ENCODE measurements around the gene ETFA.

ETFA gene

DNA sequence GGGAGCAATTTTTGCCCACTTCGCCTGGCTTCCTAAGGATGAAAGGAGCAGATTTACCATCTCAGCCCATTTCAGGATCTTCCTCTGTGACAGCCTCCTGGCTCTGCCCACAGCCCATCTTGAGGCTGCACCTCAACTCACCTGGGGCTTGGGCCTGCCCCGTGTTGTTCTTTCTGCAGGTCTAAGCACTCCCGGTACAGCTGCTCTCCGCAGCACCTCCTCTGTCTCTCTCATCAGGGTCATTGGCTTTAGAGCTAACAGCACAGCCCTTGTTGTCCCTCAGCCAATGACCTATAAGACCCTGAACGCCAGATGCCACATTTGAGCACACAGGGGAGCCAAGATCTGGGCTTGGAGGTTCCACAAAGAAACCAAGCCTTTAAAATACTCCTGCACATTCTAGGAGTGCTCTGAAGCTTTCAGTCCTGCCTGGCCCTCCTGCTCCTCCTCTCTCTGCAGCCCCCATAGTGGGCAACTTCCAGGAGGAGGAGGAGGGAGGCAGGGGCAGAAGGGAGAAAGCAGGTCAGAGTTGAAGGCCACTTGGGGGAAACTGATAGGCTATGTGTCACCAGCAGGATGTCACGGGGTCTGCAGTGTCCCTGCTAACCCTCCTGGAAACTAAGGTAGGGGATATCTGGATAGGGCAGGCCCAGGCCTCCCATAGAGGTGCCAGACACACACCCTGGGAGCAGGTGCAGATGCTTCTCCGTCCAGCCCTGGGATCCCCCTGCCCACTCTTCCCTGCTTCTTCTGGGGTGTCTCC lies 115.6 kb downstream of the ETFA start:
- no peak for DNase-seq (ENCODE audit: low spot score)

DNA sequence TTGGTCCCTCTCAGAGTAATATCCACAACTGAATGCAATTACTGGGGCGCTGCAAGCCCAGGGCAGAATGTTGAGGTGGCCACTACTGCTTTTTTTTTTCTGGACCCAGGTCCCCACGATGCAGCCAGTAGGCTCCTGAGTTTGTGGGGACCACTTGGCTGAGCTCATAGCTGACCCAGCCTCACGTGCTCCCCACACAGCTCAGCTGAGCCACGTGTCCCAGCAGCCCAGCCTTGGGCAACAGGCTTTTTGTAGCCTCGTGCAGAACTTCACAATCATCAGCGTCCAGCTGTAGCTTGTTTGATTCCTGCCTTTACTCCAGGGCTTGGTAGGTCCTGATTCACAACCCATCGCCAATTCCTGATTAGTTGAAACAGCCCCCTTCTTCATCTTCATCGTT lies 117.3 kb downstream of the ETFA start:
- DNase-seq (ENCODE audit: low spot score), result no peak

DNA sequence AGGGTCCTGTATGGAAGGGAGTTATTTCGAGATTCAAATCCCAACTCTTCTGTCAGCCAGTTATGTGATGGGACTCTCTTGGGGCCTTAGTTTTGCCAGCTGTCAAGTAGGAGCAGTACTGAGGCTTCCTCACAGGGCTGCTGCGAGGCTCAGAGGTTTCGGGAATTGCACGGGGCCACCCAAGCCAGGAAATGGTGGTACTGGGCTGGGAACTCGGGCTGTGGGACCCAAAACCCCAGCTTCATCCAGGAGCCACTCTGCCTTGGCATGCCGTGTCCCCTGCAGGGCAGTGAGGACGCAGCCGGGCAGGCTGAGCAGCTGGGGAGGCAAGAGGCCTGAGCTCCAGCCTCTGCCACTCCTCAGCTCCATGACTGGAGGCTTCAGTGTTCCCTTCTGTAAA lies 118.6 kb downstream of the ETFA start:
- DNase-seq (ENCODE audit: low spot score), result no peak

DNA sequence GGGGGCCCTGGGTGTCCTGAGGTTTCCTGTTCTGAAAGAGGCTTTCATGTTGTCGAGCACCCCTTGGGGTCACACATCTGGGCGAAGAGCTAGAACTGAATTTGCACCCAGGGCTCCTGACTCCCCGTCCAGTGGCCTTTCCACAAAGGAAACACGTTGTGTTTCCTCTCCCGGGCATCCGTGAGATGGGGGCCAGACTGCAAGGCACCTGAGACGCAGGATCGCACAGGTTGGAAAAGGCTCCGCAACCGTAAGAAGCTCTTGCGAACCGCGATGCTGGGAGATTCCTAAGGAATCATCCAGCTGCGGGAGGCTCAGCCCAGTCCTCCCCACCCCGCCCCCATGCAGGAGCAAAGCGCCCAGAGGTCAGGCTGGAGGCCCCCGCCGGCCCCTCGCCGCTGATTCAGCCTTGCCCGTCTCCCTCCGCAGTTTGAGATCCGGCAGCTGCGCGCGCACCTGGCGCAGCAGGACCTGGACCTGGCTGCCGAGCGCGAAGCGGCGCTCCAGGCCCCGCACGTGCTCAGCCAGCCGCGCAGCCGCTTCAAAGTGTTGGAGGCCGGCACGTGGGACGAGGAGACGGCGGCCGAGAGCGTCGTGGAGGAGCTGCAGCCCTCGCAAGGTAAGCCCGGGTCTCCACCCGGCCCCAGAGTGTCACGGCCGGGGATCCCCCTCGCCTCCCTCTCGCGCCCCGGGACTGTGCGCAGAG lies 119.6 kb downstream of the ETFA start:
- no peak for DNase-seq (ENCODE audit: low spot score)

DNA sequence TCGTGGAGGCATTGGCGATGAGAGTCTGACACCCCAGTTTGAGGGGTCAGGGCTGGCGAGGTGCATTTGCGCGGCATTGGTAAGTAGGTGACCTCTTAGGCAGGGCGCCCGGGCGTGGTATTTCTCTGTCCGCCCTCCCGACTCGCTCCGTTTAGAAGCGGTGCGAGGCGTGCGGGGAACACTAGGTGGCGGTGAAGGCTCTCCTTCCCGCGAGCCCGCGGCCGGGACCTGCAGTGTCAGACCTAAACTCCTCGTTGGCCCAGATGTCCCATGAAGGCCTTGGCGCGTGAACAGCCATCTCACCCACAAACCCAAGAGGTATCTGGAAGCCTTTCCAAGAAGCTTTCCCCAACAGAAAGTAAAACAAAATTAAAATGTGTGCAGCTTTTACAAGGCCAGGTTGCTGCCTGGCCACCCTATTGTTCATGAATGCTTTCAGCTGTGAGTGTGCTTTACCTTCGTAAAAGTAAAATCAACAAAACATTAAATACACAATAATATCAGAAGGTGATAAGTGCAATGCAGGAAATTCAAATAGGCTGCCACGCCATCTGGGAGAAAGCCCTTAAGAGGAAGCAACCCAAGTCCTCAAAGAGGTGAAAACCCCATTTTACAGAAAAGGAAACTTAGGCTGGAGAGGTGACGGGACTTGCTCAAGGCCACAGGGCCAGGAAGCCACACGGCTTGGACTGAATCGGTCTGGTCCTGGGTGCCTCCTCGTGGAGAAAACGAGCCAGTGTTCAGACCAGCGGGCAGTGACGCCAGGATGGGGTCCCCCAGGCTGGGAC lies 120.3 kb downstream of the ETFA start:
- peak; percentile 87 for DNase-seq (ENCODE audit: low spot score)

DNA sequence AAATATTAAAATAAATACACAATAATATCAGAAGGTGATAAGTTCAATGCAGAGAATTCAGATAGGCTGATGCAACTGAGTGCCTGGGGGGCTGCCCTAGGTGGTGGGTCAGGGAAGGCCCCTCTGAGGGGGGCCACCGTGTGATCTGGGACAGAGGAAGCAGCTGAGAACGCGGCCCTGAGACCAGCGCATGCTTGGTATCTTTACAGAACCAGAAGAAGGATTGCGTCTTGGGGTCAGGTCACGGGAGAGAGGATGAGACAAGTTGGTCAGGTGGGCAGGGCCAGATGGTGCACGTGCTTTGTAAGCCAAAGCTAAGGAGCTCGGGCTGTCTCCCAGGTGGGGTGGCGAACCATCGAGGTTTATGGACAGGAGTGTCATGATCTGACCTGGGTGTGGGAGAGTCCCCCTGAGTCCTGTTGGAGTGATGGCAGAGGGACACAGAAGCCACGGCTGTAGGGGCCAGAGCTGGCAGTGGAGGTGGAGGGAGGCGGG lies 121.2 kb downstream of the ETFA start:
- no peak for DNase-seq (ENCODE audit: low spot score)

DNA sequence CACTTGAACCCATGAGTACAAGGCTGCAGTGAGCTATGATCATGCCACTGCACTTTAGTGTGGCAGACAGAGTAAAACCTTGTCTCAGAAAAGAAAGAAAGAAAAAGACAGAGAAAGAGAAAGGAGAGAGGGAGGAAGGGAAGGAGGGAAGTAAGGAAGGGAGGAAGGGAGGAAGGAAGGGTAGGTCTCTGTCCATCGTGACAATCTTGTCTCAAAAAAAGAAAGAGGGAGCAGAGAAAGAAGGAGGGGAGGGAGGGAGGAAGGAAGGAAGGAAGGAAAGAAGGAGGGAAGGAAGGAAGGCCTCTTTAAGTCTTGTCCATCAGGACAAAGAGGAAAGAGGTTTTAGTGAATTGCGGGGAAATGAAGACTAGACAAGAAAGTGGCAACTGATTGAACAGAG lies 122.2 kb downstream of the ETFA start:
- DNase-seq (ENCODE audit: low spot score), result no peak

DNA sequence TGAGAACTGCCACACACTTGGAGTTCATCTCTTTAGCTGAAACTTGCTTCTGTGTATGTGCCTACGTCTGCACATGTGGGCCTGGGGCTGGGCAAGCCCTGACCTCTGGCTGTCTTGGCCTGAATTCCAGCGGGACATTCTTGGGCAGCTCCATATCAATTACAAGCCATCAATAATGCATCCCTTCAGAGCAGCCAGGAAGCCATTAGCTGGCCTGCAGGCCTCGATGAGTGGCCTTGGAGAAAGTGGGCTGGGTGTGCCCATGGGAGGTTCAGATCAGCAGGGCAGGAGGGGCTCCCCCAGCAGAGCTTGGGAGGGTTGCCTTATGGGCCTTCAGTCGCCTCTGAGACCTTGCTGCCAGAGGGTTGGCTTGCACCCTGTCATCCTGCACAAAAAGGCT lies 124.1 kb downstream of the ETFA start:
- DNase-seq (ENCODE audit: low spot score), result no peak

DNA sequence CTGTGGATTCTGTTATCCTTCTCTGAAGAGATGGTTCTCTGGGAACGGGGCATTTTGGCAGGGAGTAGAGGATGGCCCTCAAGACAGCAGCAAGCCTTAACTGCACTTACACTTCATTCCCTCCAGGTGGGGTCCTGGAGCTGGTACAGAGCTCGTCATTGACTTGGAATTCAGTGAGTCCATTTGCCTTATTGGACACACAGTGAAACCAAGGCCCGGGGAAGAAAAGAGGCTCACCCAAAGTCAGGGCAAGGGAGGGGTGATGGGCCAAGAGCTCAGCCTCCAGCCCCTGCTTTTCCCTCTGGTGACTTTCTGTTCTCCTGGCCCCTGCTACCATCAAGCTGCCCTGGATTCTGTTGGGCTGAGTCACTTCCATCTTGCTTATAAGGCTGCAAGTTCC lies 125.6 kb downstream of the ETFA start:
- no peak for DNase-seq (ENCODE audit: low spot score)

DNA sequence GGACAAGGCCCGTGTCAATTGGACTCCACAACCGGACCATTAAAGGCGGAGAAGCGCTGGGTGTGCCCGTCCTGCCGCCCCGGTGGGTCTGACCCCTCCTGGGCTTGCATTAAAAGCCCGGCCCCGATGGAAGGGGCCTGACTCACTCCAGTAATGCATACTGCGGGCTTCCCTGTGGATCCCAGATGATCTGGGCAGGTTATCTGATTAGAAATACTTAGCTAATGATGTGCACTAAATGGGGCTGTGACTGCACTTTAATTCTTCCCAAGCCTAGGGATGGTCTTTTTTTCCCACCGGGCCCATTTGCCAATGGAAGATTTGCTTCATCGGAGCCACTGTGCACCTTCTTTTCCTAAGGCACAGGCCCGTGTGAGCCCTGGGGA lies 126.6 kb downstream of the ETFA start:
- DNase-seq (ENCODE audit: low spot score), result no peak

DNA sequence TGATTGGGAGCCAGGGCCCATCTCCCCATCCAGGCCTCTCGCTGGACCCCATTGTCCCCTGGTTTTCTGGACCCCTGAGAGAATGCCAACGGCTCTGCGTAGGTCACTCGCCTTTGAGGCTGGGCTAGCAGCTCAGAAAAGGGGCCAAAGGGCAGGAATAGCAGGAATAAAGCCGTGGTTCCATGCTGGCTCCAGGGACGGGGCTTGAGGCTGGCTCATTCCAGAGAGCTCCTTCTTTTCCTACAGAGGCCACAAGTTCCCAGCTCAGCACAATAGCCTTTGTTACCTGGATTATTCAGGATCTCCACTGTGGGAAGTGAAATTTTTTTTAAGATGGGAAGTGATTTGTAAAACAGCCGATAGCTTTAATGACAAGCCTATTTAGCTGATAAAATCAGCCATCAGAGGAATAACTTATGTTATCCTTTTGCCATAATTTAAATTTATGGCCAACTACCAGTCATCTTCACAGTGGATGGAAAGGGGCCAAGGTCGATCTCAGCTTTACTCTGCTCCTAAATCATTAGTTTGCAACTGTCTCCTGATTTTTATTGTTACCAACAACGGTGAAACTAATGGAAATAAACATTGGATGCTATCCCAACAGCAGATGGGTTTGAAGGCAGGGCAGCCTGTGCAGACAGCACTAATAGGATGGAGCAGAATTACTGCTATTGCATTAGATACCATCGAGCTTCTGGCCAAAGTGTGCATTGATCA lies 127.2 kb downstream of the ETFA start:
- peak; percentile 58 for DNase-seq (ENCODE audit: low spot score)

DNA sequence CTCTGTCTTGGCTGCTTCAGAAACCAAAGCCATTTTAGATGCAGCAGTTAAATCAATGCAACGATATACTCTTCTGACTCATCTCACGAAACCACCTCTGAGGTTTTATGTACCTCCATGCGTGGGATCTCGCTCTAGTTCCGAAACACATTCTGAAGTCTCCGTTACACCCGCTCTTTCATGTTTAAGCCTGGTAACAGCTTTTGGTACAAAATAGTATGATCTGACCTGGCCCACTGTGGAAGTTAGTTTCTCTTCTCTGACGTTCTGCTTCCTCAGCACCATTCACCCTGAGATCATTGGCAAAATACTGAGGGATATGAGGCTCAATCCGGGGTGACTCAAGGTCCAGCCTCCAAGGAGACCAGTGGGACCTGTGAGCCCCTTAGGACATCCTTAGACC lies 129.6 kb downstream of the ETFA start:
- no peak for DNase-seq (ENCODE audit: low spot score)

DNA sequence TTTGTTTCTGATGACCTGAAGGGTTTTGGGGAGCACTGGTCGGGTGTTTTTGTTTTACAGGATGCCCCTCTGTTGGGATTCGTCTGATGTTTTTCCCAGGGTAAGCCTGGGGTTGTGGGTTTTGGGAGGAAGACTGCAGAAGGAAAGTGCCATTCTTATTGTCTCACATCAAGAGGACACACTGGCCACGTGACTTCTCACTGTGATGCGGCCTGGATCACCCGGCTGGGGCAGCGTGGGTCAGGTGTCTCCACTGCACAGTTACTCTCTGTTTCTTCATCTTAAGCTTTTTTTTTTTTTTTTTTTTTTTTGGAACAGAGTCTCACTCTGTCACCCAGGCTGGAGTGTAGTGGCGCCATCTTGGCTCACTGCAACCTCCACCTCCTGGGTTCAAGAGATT lies 130.9 kb downstream of the ETFA start:
- DNase-seq (ENCODE audit: low spot score), result no peak

DNA sequence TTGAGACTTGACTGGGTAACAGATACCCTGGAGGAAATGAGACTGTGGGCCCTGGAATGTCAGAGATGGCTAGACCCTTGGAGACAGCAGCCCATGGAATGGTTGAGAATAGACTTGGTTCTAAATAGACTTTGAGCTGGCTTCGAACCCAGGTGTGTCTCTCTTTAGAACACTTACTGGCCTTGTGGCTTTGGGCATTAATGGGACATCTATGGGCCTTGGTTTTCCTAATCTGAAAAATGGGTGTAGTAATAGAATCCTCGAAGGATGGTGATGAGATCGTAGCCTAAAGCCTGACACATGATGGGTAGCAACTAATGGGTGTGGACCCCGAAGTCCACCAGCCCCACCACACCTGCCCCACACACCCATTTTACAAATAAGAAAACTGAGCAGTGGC lies 132.2 kb downstream of the ETFA start:
- DNase-seq (ENCODE audit: low spot score), result no peak

DNA sequence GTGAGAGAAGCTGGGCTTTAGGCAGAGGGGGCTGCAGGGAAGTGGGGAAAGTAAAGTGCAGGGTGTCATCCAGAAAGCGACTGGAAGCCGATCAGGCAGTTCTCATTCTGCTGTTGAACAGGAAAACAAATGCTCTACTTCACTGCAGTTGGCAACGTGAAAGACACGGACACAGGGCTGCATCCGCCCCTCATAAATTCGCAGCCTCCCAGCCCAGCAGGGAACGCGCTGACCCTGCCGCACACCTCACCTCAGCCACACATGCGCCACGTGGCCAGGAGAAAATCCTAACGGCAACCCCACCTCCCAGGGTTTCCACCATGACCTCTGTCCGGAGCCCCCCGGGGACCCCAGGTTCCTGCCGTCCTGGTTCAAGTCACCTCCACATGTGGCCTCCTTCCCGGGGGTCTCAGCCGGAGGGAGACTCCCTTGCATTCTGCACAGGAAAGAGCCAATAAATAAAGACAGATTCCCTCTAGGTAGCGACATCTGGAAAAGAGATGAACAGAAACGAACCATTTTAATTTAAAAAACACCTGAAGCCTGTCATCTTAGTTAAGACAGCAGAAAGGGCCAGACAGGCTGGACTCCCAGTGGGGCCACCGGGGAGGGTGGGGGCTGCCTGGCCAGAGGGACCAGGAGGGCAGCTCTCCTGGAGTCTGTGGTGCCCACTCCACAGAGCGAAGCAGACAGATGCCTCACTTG lies 132.8 kb downstream of the ETFA start:
- no peak for DNase-seq (ENCODE audit: low spot score)

DNA sequence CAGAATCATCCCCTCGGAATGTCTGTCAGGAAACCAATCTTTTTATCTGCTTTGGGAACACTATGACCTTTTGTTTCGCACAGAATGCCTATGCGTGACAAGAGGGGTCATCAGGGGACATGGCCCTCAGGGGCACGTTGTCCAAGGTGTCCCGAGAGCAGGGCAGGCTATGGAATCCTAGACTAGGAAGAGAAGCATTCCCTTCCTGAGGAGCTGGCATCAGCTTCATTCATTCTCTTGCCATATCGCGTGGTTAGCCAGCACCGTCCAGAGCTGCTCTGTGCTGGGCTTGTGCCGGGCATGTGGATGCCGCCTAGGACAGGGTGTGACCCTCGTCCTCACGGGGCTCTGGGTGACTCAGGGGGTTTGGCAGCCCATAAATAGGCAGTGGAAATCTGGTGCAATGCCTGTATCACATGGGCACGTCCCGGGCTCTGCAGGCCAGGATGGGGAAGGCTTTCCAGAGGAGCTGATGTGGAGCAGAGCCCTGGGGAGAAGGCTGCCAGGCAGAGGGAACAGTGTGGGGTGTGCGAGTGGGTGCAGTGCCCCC lies 133.7 kb downstream of the ETFA start:
- no peak for DNase-seq (ENCODE audit: low spot score)

DNA sequence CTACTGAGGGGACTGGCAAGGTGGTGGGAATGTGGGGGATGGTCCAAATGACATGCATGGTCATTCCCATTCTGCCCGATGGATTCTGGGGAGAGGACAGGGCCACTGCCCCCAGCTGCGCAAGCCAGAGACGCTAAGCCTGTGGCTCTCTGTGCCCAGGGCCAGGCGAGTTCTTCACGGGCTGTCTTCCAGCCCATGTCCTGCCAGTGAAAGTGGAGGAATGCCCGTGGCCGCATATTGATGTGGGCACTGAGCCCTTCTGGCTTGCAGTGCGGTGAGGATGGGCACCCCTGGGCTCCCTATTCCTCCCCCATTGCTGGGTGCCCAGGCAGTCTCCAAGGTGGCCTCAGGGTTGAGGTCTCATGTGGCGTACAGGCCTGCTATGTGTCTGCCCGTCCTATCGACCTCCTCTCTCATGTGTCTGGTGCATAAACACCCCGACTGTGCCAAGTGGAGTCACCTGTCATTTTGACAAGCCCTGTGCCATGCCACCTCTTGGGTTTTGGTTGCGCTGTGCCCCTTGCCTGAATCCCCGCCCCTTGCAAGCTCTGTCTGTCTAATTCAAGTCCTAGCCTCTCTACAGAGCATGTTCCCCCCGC lies 134.7 kb downstream of the ETFA start:
- DNase-seq (ENCODE audit: low spot score), result no peak

DNA sequence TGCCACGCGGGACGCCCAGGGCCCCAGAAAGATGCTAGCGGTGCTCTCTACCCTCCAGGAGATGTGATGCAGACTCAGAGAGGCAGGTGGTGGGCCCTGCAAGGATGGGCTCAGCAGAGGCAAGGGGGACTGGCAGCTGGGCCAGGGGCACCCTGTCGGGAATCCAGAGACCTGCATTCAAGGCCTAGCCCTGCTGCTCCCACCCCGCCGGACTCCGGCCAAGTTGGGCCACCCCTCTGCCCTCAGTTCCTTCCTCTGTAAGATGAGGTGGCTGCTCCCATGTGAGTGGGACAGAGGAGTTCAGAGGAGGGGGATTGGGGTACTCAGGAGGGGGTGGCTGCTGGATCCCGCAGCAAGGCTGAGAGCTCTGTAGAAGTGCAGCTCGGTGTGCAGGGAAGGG lies 135.2 kb downstream of the ETFA start:
- DNase-seq (ENCODE audit: low spot score), result no peak

DNA sequence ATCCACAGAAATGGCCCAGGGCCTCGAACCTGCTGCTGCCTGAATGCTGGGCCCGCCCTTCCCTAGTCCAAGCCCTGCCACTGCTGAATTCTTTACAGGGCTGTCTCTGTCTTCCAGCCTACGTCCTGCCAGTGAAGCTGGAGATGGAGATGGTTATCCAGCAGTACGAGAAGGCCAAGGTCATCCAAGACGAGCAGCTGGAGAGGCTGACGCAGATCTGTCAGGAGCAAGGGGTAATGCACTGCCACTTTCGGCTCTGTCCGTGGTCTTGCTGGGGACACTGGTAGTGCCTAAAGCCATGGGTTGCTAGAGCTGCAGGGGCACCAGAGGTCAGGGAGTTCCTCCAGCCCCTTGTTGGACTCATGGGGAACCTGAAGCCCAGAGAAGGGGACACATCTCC lies 135.8 kb downstream of the ETFA start:
- DNase-seq (ENCODE audit: low spot score), result no peak

DNA sequence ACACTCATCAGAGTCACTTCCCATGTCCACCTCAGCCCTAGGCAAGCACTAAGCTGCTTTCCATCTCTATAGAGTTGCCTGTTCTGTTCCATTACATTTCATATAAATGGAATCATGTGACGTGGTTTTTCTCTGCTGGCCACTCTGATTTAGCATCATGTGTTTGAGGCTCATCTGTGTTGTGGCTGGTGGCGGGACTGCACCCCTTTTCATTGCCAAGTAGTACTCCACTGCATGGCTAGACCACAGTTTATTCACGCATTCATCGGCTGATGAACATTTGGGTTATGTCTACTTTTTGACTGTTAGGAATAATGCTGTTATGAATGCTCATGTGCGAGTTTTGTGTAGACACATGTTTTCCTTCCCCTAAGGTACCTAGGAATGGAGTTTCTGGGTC lies 136.6 kb downstream of the ETFA start:
- no peak for DNase-seq (ENCODE audit: low spot score)

DNA sequence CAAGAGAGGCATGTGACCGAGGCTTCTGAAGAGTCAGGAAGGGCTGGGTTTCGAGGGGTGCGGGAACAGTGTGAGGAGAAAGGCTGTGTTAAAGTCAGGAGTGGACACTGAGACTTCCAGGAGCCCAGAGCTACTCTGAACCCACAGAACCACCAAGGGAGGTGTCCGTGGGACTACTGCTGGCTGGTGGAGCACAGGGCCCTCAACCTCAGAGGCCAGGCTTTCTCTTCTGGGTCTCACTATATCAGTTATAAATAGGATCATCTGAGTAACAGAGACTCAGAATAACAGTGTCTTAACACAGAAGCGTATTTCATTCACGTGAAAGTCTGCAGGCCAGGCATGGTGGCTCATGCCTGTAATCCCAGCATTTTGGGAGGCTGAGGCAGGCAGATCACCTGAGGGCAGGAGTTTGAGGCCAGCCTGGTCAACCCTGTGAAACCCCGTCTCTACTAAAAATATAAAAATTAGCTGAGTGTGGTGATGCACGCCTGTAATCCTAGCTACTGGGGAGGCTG lies 137.9 kb downstream of the ETFA start:
- no peak for DNase-seq (ENCODE audit: low spot score)

All from ecto neural progenitor cell (in vitro differentiated cells).